Measurements from ENCODE around the gene SFSWAP.

Gene SFSWAP

GRCh38 chr12:131847456-131847855, 136.6 kb downstream of the SFSWAP start:
- no peaks in the 10 kb centered on the region for H3K4me1 Mint-ChIP-seq (ENCODE audit: low read depth)
- H3K4me3 Mint-ChIP-seq: no peak overlapping the region
- no peaks in the 10 kb centered on the region for H3K36me3 Mint-ChIP-seq (ENCODE audit: low read depth)
- no peaks in the 10 kb centered on the region for H3K27me3 Mint-ChIP-seq (ENCODE audit: low read depth)
- no peaks in the 10 kb centered on the region for H3K9me3 Mint-ChIP-seq
- H3K27ac Mint-ChIP-seq: no peak overlapping the region

GRCh38 chr12:131848753-131849152, 137.9 kb downstream of the SFSWAP start:
- no peak overlapping the region for H3K4me3 Mint-ChIP-seq
- H3K27ac Mint-ChIP-seq: no peak overlapping the region
- no peaks in the 10 kb centered on the region for H3K4me1 Mint-ChIP-seq (ENCODE audit: low read depth)
- H3K9me3 Mint-ChIP-seq: no peaks in the 10 kb centered on the region
- no peaks in the 10 kb centered on the region for H3K36me3 Mint-ChIP-seq (ENCODE audit: low read depth)
- no peaks in the 10 kb centered on the region for H3K27me3 Mint-ChIP-seq (ENCODE audit: low read depth)

All from T-helper 1 cell treated with Interleukin-12 subunit alpha and Interleukin-12 subunit beta and Interleukin-4 antibody, amounts not matched to agents 30 μg/mL and 1 μg/mL, for 36 hours (primary cell).